Adipose tissue (tissue), 3 donors: ENCODE results near the gene ABHD1. TPM values are rescaled to one million over a fixed set of nuclear protein-coding genes. Genes with fewer than 3 reads are reported as not detected.
"Not testable (repeated sequence)": the region's sequence is repeated elsewhere in the genome, so short reads cannot be mapped to it uniquely, and the experiment has no call there.

ENCODE experiments used
- H3K27ac ChIP-seq: one replicate; pipeline ENCODE4 v1.5.1; 2013; ENCODE audit warnings: low read depth, low read length
- WGBS, 3 donors: extraction: QIAGEN DNeasy Blood & Tissue Kit; methylation state at CpG; one replicate each; pipeline ENCODE4 v1.1.7; 2013; 5-methylcytosine and 5-hydroxymethylcytosine counted together
- polyA plus RNA-seq, 3 donors: library from polyadenylated mRNA; stranded (reverse); fragments of 200-250 nt; gene quantifications; one replicate each; pipeline ENCODE4 v1.2.3, GENCODE V29; 2013
- donor health status: healthy with polysubstance abuse.
- donor health status: Bipolar disorder and iron deficiency.
- donor health status: healthy.

ABHD1 gene
- polyA plus RNA-seq: 1 to 10 TPM in 2 of 3 donors, under 1 TPM in 1; 0.79 to 1.4 (median 1.2) TPM

- WGBS, 3 donors: 6 to 9% (median 7%) methylated on average over 34 to 47 of the region's 47 CpGs
- H3K27ac ChIP-seq: no peak within 1 kb of the TSS
Measured at GRCh38 chr2:27123302-27124150, at the start of gene ABHD1. Gene ABHD1, plus strand, starts transcription at chr2:27123815. Its CDS starts 134 bp downstream, at chr2:27123949.

- 43 to 78% (median 44%) methylated on average over 4 of the region's 4 CpGs for WGBS, 3 donors
Measured at GRCh38 chr2:27074738-27075565, 48.7 kb upstream of the ABHD1 start.

GRCh38 chr2:27075566-27075871 is 48.1 kb upstream of the ABHD1 start:
- 65 to 85% (median 79%) methylated on average over 6 of the region's 6 CpGs for WGBS, 3 donors
- H3K27ac ChIP-seq: not testable (repeated sequence)

More at GRCh38 chr2:27074738-27075565, 48.7 kb upstream of the ABHD1 start:
- no peak overlapping the region for H3K27ac ChIP-seq

GRCh38 chr2:27076323-27076722 is 47.3 kb upstream of the ABHD1 start:
- 78 to 86% (median 79%) methylated on average over 4 of the region's 4 CpGs for WGBS, 3 donors
- no peak overlapping the region for H3K27ac ChIP-seq

GRCh38 chr2:27077231-27077630 is 46.4 kb upstream of the ABHD1 start:
- H3K27ac ChIP-seq: no peak overlapping the region
- WGBS, 3 donors: 67 to 75% (median 72%) methylated on average over 7 of the region's 7 CpGs

- 26 to 44% (median 27%) methylated on average over 34 to 41 of the region's 41 CpGs for WGBS, 3 donors
- no peak within 1 kb of the TSS for H3K27ac ChIP-seq
Measured at GRCh38 chr2:27078267-27079194, 45.1 kb upstream of the ABHD1 start, which contains the start of gene EMILIN1. Gene EMILIN1, plus strand, starts transcription at chr2:27078615. Its CDS starts 451 bp downstream, at chr2:27079066.

GRCh38 chr2:27079233-27080139 is 44.1 kb upstream of the ABHD1 start:
- 52 to 82% (median 54%) methylated on average over 14 of the region's 14 CpGs for WGBS, 3 donors
- H3K27ac ChIP-seq: no peak overlapping the region

GRCh38 chr2:27080140-27080469 is 43.5 kb upstream of the ABHD1 start:
- no peak overlapping the region for H3K27ac ChIP-seq
- WGBS, 3 donors: 80 to 84% (median 82%) methylated on average over 7 of the region's 7 CpGs

GRCh38 chr2:27080603-27080936 is 43.0 kb upstream of the ABHD1 start:
- no peak overlapping the region for H3K27ac ChIP-seq
- WGBS, 3 donors: 85 to 91% (median 88%) methylated on average over 14 of the region's 14 CpGs

GRCh38 chr2:27081984-27082772 is 41.4 kb upstream of the ABHD1 start:
- no peak overlapping the region for H3K27ac ChIP-seq
- WGBS, 3 donors: 89 to 90% (median 89%) methylated on average over 33 to 38 of the region's 38 CpGs

GRCh38 chr2:27082773-27083409 is 40.7 kb upstream of the ABHD1 start:
- no peak overlapping the region for H3K27ac ChIP-seq
- WGBS, 3 donors: 89 to 90% (median 90%) methylated on average over 25 to 27 of the region's 27 CpGs

- H3K27ac ChIP-seq: no peak overlapping the region
- WGBS, 3 donors: 86 to 94% (median 94%) methylated on average over 19 to 20 of the region's 20 CpGs
Measured at GRCh38 chr2:27083410-27084296, 40.0 kb upstream of the ABHD1 start.

GRCh38 chr2:27084297-27085061 is 39.1 kb upstream of the ABHD1 start:
- WGBS, 3 donors: 84 to 88% (median 87%) methylated on average over 6 of the region's 6 CpGs
- H3K27ac ChIP-seq: no peak overlapping the region

- H3K27ac ChIP-seq: no peak overlapping the region
- 53 to 63% (median 62%) methylated on average over 10 of the region's 10 CpGs for WGBS, 3 donors
Measured at GRCh38 chr2:27085062-27085672, 38.4 kb upstream of the ABHD1 start.
